Stimulated activated CD4-positive, alpha-beta T cell treated with anti-CD3 and anti-CD28 coated beads, Interleukin-2, amount 100 ng/mL, for 24 hours (primary cell): ENCODE results near the gene ZNF827.

Source experiments
- DNase-seq, 2 donors: peaks; one replicate each; pipeline ENCODE4 v3.0.0-alpha.2; 2020

ZNF827 gene

DNA sequence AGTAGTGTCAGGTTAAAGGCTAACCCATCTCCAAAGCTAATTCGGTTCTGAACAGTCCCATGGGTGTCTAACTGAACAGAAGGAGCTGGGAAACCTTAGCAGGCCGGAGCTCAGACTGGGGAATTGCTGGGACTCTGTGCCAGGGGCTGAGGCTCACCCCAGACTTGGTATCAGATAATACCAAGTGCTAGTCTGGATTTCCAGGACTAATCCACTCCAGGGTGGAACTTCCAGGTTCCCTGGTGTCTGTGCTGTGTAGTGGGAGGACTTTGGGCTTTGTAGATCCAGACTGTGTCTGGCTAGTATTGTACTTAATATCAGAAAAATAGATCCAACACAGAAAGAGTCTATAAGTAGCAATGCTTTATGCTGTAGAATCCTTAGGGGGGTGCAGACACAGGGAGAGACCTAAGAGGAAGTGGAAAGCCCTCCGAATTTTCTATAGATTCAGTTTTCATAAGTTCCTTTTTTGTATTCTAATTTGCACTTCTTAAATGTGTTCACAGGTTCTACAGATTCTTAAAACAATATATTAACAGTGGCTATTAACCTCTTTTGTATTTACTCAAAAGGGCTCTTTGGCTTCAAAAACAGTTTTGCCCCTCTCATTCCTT is 4.1 kb downstream of the ZNF827 start:
- no peak for DNase-seq

DNA sequence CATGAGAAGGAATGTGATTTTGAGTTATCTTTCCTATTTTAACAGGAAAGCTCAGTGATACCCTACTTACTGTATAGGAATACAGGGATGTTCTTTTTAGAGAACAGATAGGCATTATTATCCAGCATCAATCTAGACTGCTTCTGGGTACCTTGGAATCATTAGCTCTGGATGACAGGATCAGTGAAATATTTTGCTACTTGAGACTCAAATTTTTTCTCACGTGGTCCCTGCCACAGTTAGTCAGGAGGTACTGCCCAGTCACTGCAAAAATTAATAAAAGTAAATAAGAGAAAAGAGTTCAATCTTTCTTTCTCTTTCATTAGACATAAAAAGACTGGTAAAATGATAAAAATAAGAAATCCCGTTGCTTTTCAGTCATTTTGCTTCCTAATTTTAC is 5.5 kb downstream of the ZNF827 start:
- no peak for DNase-seq

DNA sequence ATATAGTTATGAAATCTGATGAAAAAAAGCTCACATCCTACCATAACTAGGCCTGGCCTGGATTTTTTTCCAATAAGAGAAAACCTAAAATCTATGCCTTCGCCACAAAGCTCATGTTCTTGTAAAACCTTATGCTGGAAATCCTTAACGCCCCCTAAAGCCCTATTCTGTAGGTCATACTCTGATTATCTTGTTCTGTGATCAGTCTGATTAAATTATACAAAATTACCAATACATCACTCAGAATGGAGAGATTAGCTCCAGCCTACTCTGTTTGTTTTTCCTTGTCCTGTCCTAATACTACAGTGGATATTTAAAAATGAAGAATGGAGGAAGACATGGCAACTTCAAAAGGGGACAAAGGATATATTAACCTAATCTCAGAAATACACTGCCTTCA is 7.2 kb downstream of the ZNF827 start:
- no peak for DNase-seq

DNA sequence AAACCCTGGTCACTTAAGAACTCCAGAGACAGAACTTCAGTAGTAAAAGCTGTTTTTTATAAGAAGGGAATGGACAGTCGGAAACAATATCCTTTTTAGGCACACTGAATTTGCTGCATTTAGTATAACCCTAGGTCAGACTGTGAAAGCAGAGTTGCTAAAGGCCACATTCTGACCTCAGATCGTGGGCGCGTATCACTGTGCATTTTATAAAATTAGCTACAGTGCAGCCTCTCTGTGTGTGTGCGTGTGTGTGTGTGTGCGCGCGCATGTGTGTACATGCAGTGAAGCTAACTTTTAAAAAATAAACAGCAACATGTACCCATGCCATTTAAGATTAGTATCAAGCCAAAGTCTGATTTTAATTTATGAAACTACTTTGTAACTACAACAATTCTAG is 8.0 kb downstream of the ZNF827 start:
- no peak for DNase-seq

DNA sequence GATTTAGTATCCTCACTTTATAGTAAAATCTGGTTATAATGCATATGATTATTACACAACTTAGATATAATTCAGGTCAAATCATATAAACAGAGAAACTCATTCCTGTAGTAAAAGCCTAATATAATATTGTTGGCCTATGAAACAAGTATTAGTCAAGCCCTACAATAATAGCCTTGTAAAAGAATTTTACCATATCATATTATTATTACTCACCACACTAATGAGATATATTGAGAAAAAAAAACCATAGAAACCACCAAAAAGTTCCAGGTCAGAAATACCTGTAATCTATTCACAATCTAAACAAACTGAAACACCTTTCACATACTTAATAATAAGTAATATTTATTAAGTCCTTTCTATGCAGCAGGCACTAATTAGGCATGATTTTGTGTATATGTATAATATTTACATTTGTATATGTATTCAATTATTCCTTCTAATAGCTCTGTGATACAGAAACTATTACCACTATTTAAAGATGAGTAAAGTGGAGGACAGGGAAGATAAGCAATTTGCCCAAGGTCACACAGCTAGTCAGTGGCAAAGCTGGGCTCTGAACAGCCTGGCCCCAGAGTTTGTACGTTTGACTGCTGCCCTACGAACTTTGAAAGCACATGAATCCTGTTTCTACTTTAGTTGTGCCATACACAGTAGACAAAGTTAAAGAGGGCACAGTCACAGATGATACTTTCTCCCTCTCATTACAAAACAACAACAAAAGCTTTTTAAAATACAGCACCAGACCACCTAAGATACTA is 9.0 kb downstream of the ZNF827 start:
- DNase-seq = no peak

DNA sequence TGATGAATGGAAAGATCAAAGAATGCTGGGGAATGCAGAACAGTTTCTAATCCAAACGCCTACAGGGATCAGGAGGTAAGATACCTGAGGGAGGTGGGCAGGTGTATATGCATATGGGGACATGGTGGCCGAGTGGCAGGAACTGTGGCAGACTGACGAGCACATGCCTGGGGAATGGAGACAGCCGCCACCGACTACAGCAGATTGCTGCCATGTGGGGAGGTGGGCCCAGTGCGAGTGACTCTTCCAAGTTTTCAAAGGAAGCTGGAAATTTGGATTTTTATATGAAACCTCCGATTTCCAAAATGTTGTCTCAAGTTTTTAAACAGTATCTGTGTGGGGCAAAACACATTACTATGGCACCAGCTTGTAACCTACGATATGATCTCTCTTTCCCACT is 9.9 kb downstream of the ZNF827 start:
- DNase-seq = no peak

DNA sequence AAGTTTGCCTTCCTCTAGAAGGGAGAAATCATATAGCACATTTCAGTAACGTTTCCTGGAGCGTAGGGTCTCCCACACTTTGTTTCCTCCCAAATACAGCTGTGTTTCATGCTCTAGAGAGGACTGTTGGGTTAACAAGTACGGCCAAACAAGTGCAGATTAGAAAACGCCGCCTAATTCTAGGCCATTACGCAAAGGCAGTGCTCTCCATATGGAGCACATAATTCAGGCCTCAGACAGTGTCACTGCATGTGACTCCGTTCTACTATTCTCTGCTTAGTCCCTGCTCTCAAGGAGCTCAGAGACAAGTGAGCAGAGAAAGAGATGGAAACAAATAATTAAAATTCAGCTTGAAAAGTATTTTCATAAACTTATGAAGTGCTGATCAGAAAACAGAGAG is 11.6 kb downstream of the ZNF827 start:
- DNase-seq = no peak

DNA sequence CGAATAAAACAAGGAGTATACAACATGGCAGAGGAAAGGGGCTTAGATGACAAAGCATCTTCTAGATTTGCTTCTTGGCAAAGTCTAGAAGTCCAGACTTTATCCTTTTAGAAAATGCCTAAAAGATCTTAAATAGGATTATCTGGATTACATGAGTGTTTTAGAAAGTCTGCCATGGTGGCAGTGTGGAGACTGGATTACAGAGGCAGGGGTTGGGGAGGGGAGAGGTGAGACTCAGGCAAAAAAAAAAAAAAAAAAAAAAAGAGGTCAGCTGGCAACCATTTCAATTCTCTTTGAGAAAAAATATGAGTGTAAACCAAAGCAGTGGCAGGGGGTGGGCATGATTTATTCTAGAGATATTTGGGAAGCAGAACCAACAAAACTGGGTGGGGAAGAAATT is 17.4 kb downstream of the ZNF827 start:
- DNase-seq = no peak

DNA sequence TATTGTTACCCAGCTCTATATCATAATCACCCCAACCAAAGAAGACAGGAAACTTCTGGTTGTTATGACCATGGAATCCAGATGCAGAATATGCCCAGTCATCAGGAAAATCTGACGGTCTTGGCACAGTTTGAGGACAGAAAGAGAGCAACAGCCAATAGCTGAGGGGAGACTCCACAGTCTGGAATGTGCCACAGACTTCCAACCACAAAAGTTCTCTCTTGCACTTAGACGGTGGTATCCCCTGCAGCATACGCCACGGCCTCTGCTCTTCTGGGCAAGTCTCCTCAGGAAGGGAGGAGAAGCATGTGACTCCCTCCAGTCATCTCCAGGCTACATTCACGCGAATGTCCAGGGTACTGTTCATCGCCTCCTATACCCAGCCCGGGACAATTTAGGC is 18.4 kb downstream of the ZNF827 start:
- no peak for DNase-seq

DNA sequence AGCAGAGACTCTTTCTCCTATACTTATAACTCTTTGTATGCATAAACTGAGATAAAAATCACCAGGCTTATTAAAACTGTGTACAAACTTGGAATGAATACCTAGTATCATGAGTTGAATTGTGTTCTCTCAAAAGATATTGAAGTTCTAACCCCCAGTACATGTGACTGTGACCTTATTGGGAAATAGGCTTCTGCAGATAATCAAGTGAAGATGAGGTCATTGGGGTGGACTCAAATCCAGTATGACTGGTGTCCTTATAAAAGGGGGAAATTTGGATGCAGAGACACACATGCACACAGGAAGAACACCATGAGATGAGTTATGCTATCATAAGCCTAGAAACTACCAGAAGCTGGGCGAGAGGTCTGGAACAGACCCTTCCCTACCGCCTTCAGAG is 26.2 kb downstream of the ZNF827 start:
- DNase-seq = no peak

DNA sequence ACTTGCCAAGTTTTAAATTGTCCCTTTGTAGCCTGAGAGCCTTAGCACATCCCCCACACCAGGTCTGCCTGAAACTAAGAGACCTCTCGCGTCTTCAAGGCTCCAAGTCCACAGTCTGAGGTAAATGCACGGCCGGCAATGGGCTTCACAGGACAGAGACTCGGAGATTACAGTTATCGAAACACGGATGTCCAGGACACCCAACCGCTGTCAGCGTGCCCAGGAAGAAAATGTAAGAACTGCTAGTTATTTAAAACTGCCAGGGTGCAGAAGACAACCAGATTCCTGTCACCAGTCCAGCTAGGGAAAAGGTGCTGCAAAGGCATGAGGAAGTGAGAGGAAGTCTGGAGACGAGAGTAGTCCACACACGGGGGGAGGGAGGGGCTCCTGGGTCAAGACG is 28.9 kb downstream of the ZNF827 start:
- DNase-seq = no peak

DNA sequence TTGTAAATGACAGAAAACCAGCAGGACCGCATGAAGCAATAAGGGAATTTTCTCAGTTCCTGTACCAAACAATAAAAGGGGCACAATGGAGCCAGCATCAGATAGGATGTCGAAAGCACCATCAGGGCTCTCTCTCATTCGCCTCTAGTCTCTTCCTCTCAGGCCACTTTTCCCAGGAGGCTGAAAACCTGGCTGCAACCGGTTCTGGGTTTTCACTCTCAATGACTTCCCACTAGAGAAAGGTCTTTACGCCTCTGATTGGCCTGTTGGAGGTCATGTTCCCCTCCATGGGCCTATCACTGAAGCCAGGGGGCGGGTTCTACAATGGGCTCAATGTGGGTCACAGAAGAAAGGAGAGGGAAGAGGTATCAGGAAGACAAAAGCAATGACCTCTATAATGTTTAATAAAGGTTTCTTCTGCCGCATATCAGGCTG is 29.3 kb downstream of the ZNF827 start:
- DNase-seq = no peak

DNA sequence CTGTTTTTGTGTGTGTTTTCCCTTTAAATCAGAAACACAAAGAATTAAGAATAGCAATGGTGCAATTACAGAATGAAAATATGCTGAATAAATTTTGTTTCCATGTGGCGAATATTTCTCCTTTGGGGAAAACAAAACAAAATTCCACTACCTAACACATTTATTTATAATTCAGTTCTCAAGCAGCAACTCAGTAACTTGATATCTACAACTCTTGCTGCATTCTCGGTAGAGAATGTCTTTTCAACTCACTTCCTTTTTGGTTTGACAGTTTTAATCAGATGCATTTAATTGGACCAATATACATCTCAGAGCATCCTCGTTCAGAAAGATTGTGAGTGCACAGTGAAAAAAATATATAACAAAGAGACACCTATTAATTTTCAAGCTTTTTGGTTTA is 30.8 kb downstream of the ZNF827 start:
- DNase-seq = no peak

DNA sequence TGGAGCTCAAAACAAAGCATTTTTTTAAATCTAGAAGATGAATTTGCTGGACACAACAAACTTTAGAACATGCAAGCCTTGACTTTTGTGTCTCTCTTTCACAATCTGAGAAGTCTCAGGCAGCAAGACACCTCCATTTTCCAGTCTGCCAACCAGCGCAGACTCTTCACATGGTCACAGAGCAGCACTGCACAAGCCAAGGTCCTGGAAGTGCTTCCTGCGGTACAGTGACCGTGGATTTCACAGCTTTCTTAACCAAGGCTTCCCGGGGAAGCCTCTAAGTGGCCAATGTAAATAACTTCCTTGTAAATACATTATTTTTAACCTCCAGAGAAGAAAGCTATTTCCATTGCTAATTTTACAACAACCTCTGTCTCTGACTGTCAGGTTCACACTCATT is 31.2 kb downstream of the ZNF827 start:
- no peak for DNase-seq

DNA sequence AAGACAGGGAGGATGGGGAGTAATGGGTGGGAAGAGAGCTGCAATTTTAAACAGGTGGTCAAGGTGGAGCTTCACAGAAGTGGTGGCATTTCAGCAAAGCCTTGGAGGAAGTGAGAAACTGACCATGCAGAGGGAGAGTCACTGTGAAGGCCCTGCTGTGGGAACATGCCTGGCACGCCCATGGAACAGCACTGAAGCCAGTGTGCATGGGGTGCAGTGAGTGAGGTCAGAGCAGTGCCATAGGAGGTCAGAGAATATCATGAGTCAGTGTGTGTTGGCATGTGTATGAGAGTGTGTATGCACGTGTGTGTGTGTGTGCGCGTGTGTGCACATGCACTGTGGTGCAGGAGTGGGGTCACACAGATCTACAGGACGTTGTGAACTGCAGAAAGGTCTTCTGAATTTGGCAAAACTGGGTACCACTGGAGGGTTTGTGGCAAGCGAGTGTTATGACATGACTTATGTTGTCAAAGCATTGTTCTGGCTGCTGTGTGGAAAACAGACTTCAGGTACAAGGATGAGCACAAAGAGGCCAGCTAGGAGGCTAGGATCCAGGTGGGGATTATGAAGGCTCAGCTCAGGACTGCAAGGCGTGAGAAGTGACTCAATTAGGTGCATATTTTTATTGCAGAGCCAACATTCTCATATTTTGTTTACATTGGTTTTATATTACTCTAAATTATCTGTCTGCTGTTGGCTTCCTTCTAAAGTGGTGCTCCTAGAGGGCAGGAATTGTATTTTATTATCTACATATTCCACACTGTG is 34.0 kb downstream of the ZNF827 start:
- DNase-seq = no peak

DNA sequence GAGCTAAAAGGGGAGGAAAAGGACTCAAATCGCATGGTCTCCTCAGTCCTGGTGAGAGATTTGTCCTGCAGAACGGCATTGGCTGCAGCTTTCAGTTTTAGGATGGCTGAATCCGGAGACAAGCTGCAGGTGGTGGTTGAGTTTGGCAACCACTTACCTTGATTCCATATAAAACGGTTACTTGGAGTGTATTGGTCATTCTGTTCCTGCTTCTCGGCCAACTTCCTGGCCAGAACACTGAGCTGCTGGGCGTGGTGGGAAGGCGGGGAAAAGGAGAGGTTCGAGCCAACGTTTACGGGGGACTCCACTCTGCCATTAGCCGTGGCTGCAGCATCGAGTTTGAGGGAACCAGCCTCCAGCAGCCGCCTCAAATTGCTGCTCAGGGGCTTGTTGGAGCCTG is 36.1 kb downstream of the ZNF827 start:
- no peak for DNase-seq

DNA sequence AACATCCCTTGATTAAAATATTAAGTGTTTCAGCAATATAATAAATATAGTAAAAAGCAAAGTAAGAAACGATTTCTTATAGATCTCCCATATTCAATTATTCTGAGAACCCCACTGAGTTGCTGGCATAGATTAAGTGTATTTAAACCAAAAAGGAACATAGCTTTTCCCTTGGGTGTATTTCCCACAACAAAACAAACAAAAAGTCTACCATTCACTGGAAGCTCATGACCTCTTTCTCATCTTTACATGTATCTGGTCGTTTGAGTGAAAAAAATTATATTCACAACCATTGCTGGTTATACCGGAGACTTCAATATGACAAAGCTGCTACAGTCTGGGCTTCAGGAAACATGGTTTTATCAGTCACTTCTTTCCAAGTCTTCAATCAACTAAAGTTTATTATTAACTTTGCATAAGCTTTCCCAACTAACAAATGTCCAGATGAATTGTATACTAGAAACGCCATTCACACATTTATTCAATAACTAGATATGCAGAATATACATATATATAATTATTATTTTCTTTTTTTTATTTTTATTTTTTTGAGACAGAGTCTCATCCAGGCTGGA is 38.6 kb downstream of the ZNF827 start:
- DNase-seq = no peak

DNA sequence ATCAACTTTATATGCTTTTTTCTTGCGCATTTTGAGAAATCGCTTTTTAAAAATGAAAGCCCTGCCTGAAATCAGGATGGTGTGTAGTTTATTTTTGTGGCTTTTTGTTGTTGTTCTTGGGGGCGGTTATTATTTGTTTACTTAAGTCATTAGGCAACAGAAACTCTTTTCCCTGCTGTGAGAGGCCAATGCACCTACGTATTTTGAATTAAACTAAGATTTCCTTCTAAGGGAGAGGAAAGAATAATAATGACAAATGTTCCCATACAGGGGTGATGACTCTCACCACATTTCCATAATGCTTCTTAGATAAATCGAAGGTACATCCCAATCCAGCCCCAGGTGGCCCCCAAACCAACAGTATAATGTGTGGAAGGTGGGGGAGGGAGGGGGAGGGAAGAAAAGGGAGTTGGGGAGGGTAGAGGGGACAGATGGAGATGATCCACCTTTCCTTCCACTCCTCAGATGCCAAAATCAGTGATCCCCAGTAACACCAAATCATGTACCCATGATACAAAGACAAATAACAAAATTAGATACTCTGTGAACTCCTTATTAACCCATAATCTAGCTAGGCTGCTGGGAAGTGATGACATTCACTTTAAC is 39.6 kb downstream of the ZNF827 start:
- DNase-seq = no peak

DNA sequence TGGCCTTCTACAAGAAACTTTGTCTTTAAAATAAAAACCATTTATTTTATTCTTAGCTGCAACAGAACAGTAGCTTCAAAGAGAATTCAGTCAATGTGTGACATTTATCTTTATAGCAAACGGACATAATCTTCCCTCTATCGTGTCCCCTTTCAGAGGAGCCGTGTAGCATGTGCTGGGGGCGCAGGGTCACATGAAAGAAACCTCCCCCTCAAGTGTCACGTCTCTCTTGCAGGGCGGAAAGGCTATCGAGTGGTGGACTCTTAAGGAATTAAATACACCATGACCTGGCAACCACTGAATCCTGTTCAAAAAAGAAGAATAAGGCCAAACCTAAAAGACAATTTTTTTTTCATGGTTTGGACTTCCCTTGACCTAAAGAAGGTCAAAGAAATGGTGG is 40.2 kb downstream of the ZNF827 start:
- no peak for DNase-seq

DNA sequence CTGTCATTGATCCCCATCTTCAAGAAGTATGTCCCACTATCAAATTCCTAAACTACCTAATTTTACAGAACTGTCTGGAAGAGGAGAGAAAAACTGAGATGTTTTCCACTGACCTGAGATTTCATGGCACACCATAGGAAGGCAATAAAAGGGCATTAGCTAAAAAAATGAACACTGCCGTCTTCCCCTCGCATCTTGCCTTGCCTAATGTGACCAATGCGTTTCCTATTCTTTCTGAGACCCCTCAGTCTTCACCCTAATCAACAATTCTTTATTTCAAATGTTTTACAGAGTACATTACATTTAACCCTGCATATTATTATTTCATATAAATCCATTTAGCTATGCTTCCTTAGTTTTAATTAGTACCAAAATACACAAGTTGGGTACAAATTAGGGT is 43.6 kb downstream of the ZNF827 start:
- DNase-seq = no peak

DNA sequence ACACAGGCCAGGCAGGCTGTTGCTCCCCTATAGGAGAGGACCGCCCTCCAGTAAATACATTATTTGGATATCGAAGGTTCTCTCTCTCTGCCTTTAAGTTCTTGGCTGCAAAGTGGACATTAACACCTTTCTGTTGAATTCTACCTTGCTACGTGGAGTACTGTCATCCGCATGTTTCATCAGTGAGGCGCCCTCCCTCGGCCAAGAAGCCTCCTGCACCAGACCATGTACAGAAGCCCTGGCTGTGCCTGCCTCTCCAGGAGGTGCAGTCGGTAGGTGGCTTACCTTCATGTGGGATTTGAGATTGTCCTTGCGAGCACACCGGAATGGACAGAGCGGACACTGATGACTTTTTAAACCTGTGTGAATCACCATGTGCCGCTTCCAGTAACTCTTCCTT is 46.7 kb downstream of the ZNF827 start:
- no peak for DNase-seq

DNA sequence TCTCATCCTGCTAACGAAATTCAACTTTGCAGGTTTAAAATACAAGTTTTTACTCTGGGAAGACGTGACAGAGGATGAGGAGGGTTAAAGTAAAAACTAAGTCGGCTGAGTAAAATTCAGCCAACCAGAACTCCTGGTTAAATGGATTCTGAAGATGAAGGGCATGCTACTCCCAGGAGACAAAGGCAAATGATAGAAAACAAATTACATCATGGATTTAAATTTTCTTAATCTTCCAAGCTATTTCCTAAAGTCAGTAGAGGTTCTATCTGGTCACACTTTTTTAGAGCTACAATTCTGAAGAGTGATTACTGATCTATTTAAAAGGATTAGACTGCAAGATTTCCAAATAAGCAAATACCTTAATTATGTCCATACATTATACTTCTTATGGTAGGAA is 47.9 kb downstream of the ZNF827 start:
- no peak for DNase-seq

DNA sequence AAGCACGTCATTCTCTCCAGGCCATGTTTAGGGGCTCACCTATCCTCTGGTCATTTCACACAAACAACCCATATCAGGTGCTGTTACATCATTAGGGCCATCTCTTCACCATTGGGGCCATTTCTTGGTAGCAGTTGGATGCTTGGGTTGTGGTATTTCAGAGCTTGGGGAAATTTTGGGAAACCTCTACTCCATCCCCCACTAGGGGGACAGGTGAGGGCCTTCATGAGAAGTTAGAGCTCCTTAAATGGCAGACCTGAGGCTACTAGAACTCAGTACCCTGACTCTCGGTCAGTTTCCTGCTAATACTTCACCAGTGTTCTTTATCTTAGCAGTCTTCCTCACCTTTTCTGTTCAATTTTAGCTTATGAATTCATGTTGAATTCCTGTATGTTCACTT is 50.2 kb downstream of the ZNF827 start:
- DNase-seq = no peak
